NCI-H1694 (cell line): Measurements from ENCODE around the gene CPEB2.

Experiments
- DNase-seq: peaks from one replicate; lab custom pipeline; 2025; lab: John Stamatoyannopoulos, UW

The CPEB2 gene

GRCh38 chr4:15001869-15002658 is at the start of gene CPEB2:
TSS of gene CPEB2 (plus strand) at chr4:15002481. CDS start at chr4:15002674, 193 bp downstream.
- DNase-seq: no peak

GRCh38 chr4:14958436-14958835 is 43.8 kb upstream of the CPEB2 start:
- no peak for DNase-seq

GRCh38 chr4:14961292-14961691 is 41.0 kb upstream of the CPEB2 start:
- DNase-seq: no peak

DNA sequence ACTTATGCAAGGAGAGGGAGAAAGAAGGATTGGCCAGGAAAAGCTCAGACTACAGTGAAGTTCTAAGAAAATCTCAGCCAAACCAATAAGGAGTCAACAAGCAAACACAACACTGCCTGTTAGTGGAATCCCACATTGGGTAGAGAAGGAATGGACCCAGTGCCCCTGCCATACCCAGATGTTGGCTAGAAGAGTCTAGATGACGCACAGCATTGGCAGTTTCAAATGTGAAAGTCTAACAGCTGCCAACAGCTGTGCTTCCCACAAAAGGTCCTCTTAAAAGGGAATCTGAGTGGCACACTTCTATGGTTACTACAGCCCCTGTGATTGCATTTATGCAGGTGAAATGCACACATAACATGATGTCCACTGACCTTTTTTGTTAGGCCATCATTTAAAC is 37.2 kb upstream of the CPEB2 start:
- DNase-seq: no peak

DNA sequence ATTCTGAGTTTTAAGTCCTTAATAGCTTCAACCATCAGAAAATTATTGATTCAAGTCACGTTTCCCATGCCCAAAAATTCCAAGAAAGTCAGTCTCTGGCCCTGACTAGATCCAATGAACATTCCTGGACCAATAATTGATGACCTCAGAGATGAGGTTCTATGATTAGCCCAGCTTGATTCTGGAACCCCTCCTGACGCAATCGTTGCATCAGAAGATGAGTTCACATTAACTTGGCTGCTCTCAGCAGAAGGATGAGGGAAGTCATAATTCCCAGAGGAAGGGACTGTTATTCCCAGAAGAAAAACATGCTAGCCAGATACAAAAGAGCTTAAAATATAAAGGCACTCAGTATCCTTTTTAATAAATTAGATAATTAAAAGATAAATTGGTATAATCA is 34.3 kb upstream of the CPEB2 start:
- no peak for DNase-seq

DNA sequence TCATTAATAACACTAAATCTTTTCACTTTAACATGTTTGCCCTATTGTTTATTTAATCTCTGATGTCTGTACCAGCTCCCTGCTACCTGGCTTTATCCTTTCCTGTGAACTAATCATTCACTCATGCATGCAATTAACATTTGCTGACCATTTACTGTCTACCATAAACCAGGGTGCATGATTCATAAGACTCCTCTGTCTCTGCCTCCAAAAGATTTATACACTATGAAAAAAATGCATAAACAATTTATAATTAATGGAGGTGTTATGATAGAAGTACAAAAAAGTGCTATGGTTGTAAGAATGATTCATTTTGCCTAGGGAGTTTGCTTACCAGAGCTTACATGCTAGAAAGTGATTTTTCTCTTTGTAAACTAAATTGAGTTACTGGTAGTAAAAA is 24.5 kb upstream of the CPEB2 start:
- no peak for DNase-seq

DNA sequence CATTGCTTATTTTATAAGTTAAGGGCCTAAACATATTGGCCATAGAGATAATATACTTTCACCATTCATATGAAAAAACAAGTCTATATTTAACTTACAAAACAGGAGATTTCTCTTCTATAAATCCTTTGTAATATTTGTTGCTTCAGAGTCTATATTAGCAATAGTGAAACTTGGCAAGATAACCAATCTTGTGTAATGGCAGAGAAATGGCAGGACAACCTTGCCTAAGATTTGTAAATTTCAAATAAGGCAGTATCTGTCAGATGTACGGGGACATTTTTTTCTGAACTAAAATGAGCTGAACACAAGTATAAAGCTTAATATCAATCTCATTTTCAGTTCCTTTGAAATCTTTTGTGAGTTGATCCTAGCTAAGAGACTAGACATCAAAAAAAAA is 17.8 kb upstream of the CPEB2 start:
- DNase-seq: no peak

DNA sequence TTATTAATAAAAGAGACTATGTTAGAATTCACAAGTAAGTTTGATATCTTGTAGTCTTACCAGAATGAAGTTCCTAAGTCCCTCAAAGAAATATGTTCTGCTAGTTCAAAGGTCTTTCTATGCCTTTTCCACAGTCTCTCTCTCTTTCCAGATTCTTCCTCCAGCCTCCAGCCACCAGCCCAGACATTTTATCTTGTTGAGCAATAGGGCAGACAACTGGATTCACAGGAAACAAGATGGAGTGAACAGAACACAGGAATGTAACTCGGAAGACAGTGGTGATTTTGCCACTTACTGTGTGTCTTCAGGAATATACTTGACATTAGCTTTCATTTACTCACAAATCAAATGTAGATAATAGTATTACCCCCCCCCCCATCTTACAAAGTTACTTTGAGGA is 17.1 kb upstream of the CPEB2 start:
- DNase-seq: no peak

DNA sequence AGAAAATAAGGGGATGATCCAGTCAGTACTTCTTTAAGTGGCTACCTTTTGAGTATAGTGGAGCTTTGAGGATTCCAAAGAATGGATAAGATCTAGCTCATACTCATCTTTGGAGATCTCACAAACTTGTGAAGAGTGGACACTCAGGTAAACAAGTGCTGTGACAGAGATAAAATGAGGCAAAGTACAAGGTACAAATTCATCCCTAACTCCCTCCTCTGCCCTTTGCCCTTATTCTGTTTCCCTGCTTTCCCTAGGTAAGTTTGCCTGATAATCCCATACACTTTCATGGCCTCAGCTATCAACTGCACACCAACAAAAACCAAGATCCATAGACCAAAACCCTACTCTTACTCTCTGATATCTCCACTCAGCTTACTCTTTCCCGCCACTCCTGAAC is 16.4 kb upstream of the CPEB2 start:
- no peak for DNase-seq

DNA sequence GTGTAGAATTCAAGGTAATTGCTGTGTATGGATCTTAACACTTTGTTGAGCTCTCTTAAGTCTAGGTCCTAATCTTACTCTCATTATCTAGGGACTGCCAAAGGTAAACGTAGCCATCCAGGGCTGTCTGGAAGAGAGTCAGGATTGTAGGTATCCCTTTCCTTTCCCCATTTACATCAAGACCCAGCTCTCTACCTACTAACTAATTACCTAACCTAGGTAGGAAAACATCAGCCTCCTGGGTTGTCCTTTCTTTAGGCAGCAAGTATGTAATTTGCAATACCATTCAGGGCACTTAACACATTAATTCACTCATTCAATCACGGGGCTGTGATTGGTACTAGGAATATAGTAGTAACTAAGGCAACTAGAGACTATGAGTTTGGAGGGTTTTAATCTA is 15.2 kb upstream of the CPEB2 start:
- no peak for DNase-seq

DNA sequence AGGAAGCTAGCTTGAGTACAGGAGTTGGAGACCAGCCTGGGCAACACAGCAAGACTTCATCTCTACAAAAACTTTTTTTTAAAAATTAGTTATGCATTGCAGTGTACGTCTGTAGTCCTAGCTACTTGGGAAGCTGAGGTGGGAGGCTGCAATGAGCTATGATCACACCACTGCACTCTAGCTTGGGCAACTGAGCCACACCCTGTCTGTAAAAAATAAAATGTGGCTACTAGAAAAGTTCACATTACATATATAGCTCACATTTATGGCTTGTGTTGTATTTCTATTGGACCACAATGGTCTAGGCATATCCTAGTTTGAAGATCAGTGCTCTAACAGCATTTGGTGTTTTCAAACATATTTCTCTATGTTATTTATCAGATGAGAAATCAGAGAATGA is 11.8 kb upstream of the CPEB2 start:
- DNase-seq: no peak

DNA sequence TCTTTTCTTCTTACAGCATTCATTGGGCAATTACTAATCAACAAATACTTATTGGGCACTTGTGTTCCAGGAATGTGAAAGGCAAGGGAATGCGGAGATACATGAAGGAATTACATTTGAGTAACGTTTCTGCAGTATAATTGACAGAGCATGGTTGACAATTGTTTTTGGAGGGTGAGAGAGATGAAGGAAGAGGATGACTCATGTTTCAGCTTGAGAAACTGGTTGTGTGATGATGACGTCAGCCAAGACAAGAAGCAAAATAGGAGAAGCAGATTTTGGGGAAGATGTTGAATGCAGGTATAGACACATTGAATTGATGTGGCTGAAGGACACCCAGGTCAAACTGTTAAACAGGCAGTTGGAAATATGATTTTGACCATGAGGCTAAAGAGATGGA is 8.0 kb upstream of the CPEB2 start:
- no peak for DNase-seq

DNA sequence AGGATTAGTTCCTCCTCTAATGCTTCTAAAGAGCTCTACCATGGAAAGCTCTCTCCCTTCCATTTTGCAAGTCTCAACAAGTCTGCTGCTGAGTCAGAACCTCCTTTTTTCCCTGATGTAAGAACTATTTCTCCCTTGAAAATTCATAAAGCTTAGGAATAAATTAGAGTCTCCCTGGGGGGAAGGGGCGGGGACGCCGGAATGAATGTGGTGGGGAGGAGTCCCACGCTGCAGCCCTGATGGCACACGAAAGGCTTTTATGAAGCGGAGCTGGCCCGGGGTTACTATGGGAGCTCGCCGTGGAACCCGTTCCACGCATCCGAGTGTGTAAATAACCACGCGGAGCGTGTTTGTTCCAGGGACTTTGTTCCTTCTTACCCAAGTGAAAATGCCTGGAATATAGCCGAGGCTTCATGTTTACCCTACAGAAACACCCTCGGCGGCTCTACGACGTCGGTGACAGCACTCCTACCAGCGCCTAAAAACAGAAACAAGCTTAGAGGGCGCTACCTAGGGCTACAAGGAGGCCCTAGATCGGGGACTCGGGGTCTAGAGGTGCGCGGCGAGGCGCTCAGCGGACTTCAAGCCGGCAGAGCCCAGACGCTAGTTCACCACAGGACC is 923 bp upstream of the CPEB2 start:
- DNase-seq: no peak

DNA sequence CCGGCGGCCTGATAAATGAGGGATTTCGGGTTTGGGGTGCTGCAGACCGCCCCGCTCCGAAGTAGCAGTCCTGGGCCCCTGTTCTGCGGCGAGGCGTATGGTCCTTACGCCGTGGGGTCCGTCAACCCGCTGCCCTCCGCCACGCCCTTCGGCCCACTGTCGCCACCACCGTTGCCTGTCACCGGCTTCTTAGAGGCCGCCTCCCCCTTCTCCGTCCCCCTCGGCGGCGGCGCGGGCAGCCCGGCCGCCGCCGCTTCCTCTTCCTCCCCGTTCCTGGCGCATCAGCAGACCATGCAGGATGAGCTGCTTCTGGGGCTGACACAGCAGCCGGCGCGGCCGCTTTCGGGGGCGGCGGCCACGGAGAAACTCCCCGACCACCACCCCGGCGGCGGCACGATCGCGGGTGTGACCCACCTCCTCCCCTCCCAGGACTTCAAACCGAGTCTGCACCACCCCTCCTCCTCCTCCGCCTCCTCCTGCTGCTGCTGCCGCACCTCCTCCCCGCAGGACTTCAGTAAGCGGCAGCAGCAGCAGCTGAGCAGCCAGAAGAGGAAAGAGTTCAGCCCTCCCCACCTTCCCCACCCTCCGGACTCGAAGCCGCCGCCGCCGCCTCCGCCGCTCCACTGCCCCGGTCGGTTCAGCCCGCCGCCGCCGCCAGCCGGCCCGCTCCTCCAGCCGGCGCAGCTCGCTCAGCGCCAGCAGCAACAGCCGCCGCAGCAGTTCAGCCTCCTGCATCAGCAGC is 549 bp downstream of the CPEB2 start:
- no peak for DNase-seq

DNA sequence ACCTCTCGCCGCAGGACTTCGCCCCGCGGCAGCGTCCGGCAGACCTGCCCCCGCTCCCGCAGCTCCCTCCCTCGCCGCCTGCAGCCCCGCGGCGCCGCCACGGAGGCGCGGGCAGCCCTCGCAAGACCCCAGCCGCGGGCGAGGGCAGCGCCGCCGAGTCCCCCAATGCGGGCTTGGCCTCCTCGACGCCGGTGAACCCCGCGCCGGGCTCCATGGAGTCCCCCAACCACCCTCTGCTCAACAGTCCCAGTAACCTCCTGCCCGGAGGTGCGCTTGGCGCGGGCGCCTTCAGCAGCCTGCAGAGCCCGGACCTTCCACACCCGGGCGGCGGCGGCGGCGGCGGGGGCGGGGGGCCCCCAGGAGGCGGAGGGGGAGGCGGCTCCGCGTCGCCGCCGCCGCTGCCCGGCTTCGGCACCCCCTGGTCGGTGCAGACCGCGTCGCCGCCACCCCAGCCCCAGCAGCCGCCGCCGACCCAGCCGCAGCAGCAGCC is 1.2 kb downstream of the CPEB2 start:
- DNase-seq: no peak

DNA sequence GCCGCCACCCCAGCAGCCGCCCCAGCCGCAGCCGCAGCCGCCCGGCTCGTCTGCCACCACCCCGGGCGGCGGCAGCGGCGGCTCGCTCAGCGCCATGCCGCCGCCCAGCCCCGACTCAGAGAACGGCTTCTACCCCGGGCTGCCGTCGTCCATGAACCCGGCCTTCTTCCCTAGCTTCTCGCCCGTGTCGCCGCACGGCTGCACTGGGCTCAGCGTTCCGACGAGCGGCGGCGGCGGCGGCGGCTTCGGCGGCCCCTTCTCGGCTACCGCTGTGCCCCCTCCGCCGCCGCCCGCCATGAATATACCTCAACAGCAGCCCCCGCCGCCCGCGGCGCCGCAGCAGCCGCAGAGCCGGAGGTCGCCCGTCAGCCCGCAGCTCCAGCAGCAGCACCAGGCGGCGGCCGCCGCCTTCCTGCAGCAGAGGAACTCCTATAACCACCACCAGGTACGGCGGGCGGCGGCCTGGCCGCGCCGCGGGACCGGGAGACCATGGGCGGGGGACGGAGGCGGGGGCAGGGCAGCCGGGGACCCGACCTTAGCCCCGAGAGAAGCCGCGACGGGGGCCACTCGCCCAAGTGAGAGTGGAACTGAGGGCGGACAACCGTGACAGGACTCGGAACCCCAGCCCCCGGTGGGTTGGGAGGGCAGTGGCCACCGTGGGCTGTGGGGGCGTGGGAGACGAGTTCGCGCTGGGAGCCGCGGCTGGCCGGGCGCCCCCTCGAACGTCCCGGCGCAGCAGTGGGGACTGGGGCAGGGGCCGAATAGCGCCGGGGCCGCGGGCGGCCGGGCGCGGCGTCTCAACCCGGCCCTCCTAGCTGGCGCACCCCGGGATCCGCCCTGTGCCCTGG is 1.8 kb downstream of the CPEB2 start:
- DNase-seq: no peak

DNA sequence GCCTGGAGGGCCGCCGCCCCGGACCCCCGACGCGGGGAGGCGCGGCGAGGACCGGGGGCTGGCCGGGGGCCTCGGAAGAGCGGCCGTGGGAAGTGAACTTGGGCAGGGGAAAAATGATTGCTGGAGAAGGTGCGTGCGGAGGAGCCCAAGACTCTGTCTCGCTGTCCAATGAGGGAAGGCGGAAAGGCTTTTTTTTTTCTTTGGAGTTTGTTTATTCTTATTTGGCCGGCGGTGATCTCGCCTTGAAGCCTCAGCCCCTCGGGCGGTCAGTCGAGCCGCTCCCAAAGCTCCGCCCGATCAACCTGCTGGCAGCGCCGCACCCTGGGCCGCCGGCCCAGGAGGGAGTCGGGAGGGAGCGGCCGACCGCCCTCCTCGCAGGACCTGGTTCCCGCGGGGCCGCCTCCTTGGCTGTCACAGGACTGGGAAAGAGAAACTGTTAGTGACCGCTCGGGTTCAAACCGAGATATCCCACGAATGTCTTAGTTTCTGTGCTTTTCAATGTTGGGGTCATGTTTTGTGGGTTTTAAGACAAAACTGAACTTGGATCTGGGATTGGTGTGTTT is 2.5 kb downstream of the CPEB2 start:
- no peak for DNase-seq

GRCh38 chr4:15005474-15006115 is 3.3 kb downstream of the CPEB2 start:
- no peak for DNase-seq

- no peak for DNase-seq
These were observed 4.2 kb downstream of the CPEB2 start for GRCh38 chr4:15006416-15007024.

- no peak for DNase-seq
These were observed 4.9 kb downstream of the CPEB2 start for GRCh38 chr4:15007201-15007600.
